Loucy (cell line): ENCODE data around the gene PIP4K2C.

ENCODE experiments used
- CTCF ChIP-seq: fragments of 200-600 bp; sonication (generic); conservative IDR thresholded peaks from 2 replicates; pipeline ENCODE4 v1.5.1; 2014; ENCODE audit warnings: mild to moderate bottlenecking, antibody characterized with exemption, low read length
- EZH2phosphoT487 ChIP-seq: fragments of 200-600 bp; IDR thresholded peaks from 2 replicates; pipeline ENCODE4 v1.6.1; 2018; ENCODE audit warnings: antibody characterized with exemption, mild to moderate bottlenecking, moderate library complexity, borderline replicate concordance

- peak; percentile 33 for TF ChIP-seq CTCF
- no peak for TF ChIP-seq EZH2phosphoT487
Measured at GRCh38 chr12:57546438-57547287, 44.3 kb upstream of the PIP4K2C start, which contains the start of gene DCTN2.
